Pancreas (tissue), 10 donors: ENCODE results near the gene DCTPP1. TPM values are rescaled to one million over a fixed set of nuclear protein-coding genes. Genes with fewer than 3 reads are reported as not detected.

Source experiments
- ATAC-seq, 4 donors: fragments of 200-7000 bp; cut with Tn5 transposase; one replicate each; pipeline versions ENCODE4 v1.8.0 to v1.9.1; 2020; ENCODE audit warnings: mild to moderate bottlenecking in 4 of 4, moderate library complexity in 4 of 4
- DNase-seq, 6 donors: peaks; one replicate each; pipeline ENCODE4 v3.0.0-alpha.2; 2020
- FAIRE-seq: peaks from 2 replicates; lab custom pipeline; 2012; peaks lifted over from hg19 to GRCh38; lab: Jason Lieb, UNC
- H3K27ac ChIP-seq, 4 donors: fragments of 200-600 bp; sonication (generic); 1 replicate in 3 of 4; 2 replicates in 1 of 4; pipeline versions ENCODE4 v1.5.0 to v1.8.0; 2020
- H3K27me3 ChIP-seq, 4 donors: fragments of 200-600 bp; one replicate each; pipeline ENCODE4 v1.8.0; 2021
- H3K36me3 ChIP-seq, 3 donors: fragments of 200-600 bp; sonication (generic) in 1 of 3; one replicate each; pipeline versions ENCODE4 v1.5.0 to v1.8.0; 2020 to 2021
- H3K4me1 ChIP-seq, 3 donors: fragments of 200-600 bp; one replicate each; pipeline ENCODE4 v1.8.0; 2021
- H3K4me3 ChIP-seq, 4 donors: fragments of 200-600 bp; sonication (generic) in 2 of 4; one replicate each; pipeline versions ENCODE4 v1.5.0 to v1.8.0; 2020 to 2021
- H3K9me3 ChIP-seq, 4 donors: fragments of 200-600 bp; one replicate each; pipeline ENCODE4 v1.8.0; 2021
- CTCF ChIP-seq, 4 donors: fragments of 200-600 bp; sonication (generic) in 3 of 4; IDR thresholded peaks; one replicate each; pipeline versions ENCODE4 v1.5.0 to v1.8.0; 2021; ENCODE audit warnings: antibody characterized with exemption in 4 of 4
- WGBS, 2 donors: extraction: QIAGEN DNeasy Blood & Tissue Kit; methylation state at CpG; one replicate each; pipeline ENCODE4 v1.1.7; 2013; 5-methylcytosine and 5-hydroxymethylcytosine counted together
- intact Hi-C, 3 donors: fragments of 100-400 bp; cut with DNase I; formaldehyde crosslinking; loops; one replicate each; pipeline versions ENCODE4 v1.11.1 to v1.14.2; 2022
- polyA plus RNA-seq, 2 donors: library from polyadenylated mRNA; stranded (reverse); fragments of 200-250 nt; gene quantifications; one replicate each; pipeline ENCODE4 v1.2.3, GENCODE V29; 2013
- total RNA-seq, 6 donors: library from RNA; stranded (reverse); fragmentation: NEBNext Ultra II Directional in 4 of 6; extraction: Animal tissue kit (Norgen Biotek cat#: 25700) in 4 of 6; gene quantifications; one replicate each; pipeline versions ENCODE4 v1.2.1 to v1.2.4, GENCODE V29; 2021 to 2023
- donor health status: healthy with polysubstance abuse.
- donor health status: DM: no; HTN: no; CAD: no; lungs with moderate emphysema.
- donor health status: DM: no; HTN: no; CAD: no.
- donor health status: control.
- donor health status: control.
- donor health status: Bipolar disorder and iron deficiency.
- donor health status: DM: yes; HTN: yes; CAD: no.
- donor health status: DM: no; HTN: no; CAD: no.
- donor health status: DM: no; HTN: no; CAD: no.
- donor health status: DM: yes; HTN: yes; CAD: no.

DCTPP1 gene
- total and polyA plus RNA-seq, 8 donors: 12.2 to 20.7 (median 16.3) TPM

GRCh38 chr16:30376461-30376902 lies 53.3 kb downstream of the DCTPP1 start:
- DNase-seq: peak in 2 of 6 donors; percentile 22 to 28
- no peak for TF ChIP-seq CTCF (IDR thresholded peaks at IDR 0.05)
- Histone ChIP-seq H3K27ac (no peak overlapping the region), H3K4me1 (peaks cover 0 to 9% (median 7%) of the 10 kb centered on the region in 3 donors), H3K9me3 (no peaks in the 10 kb centered on the region), H3K4me3 (no peak overlapping the region), H3K36me3 (no peaks in the 10 kb centered on the region), H3K27me3 (no peaks in the 10 kb centered on the region)
- WGBS, 2 donors: 91% methylated on average over 8 of the region's 8 CpGs
- intact Hi-C loops: no loop called here
- no peak for FAIRE-seq
- no peak for ATAC-seq

GRCh38 chr16:30375864-30376263 lies 54.0 kb downstream of the DCTPP1 start:
- no peaks in the 10 kb centered on the region for H3K27me3 ChIP-seq
- no peak overlapping the region for H3K4me3 ChIP-seq
- no peak overlapping the region for H3K27ac ChIP-seq
- DNase-seq (peak in 2 of 6 donors; percentile 23 to 37), FAIRE-seq (no peak), ATAC-seq (no peak)
- no peaks in the 10 kb centered on the region for H3K36me3 ChIP-seq
- WGBS, 2 donors: 89% methylated on average over 8 of the region's 8 CpGs
- H3K4me1 ChIP-seq: peaks cover 0 to 9% (median 7%) of the 10 kb centered on the region in 3 donors
- no peaks in the 10 kb centered on the region for H3K9me3 ChIP-seq
- intact Hi-C loops: no loop called here
- no peak for TF ChIP-seq CTCF (IDR thresholded peaks at IDR 0.05)

GRCh38 chr16:30374538-30374937 lies 55.3 kb downstream of the DCTPP1 start, which contains the start of gene MYL11:
Gene MYL11 (plus strand): TSS chr16:30374802. CDS start chr16:30374858, 56 bp downstream.
- WGBS, 2 donors: 92 to 95% methylated on average over 6 of the region's 6 CpGs
- H3K4me3 ChIP-seq: no peak within 1 kb of the TSS
- peak within 1 kb of the TSS; percentile 35 to 75 (median 66) for H3K27ac ChIP-seq

More at GRCh38 chr16:30374538-30374937, 55.3 kb downstream of the DCTPP1 start, which contains the start of gene MYL11:
- no peak for TF ChIP-seq CTCF (IDR thresholded peaks at IDR 0.05)
- peaks cover 0 to 9% (median 7%) of the 10 kb centered on the region in 3 donors for H3K4me1 ChIP-seq
- intact Hi-C loops: no loop called here
- no peaks in the 10 kb centered on the region for H3K27me3 ChIP-seq
- no peaks in the 10 kb centered on the region for H3K9me3 ChIP-seq
- peak in 1 of 6 donors; percentile 20 for DNase-seq
- FAIRE-seq: no peak
- H3K36me3 ChIP-seq: no peaks in the 10 kb centered on the region
- no peak for ATAC-seq

Other genes starting within 250 kb of the DCTPP1 start
- 10 to 100 TPM in 3 of 6 donors, 1 to 10 TPM in 3; 2.1 to 26.4 (median 9.7) TPM for gene CORO1A, start 246.4 kb downstream of the DCTPP1 start, total RNA-seq
- 10 to 100 TPM; 12.2 to 14.9 TPM for gene CORO1A, start 246.4 kb downstream of the DCTPP1 start, polyA plus RNA-seq
- 10 to 100 TPM; 17.3 to 39.1 (median 30.6) TPM for gene BOLA2B, start 236.4 kb downstream of the DCTPP1 start, total RNA-seq
- 100 to 1,000 TPM in 1 of 2 donors, 10 to 100 TPM in 1; 77.2 to 138 TPM for gene BOLA2B, start 236.4 kb downstream of the DCTPP1 start, polyA plus RNA-seq
- 10 to 100 TPM in 4 of 6 donors, 1 to 10 TPM in 2; 9.0 to 25.0 (median 14.0) TPM for gene SLX1A, start 236.2 kb downstream of the DCTPP1 start, total RNA-seq
- 10 to 100 TPM; 61.8 to 63.8 TPM for gene SLX1A, start 236.2 kb downstream of the DCTPP1 start, polyA plus RNA-seq
- 10 to 100 TPM in 1 of 6 donors, 1 to 10 TPM in 5; 1.0 to 14.7 (median 4.8) TPM for gene SULT1A3, start 230.8 kb downstream of the DCTPP1 start, total RNA-seq
- gene SULT1A3, start 230.8 kb downstream of the DCTPP1 start, polyA plus RNA-seq: 100 to 1,000 TPM in 1 of 2 donors, 10 to 100 TPM in 1; 64.5 to 106 TPM
- 10 to 100 TPM in 1 of 6 donors, 1 to 10 TPM in 4, under 1 TPM in 1; 0.70 to 14.4 (median 5.3) TPM for gene NPIPB13, start 181.6 kb downstream of the DCTPP1 start, total RNA-seq
- gene NPIPB13, start 181.6 kb downstream of the DCTPP1 start, polyA plus RNA-seq: 1 to 10 TPM; 6.9 to 10.0 TPM
- 10 to 100 TPM; 24.8 to 36.5 (median 29.6) TPM for gene CD2BP2, start 74.7 kb downstream of the DCTPP1 start, total RNA-seq
- gene CD2BP2, start 74.7 kb downstream of the DCTPP1 start, polyA plus RNA-seq: 10 to 100 TPM; 29.2 to 34.5 TPM
- gene TBC1D10B, start 59.5 kb downstream of the DCTPP1 start, total RNA-seq: 10 to 100 TPM; 14.5 to 23.3 (median 15.2) TPM
- 10 to 100 TPM; 26.9 to 28.2 TPM for gene TBC1D10B, start 59.5 kb downstream of the DCTPP1 start, polyA plus RNA-seq
- under 1 TPM in 3 of 6 donors, not detected in 3; 0.24 to 0.84 (median 0.38) TPM for gene MYL11, start 55.2 kb downstream of the DCTPP1 start, total RNA-seq
- gene MYL11, start 55.2 kb downstream of the DCTPP1 start, polyA plus RNA-seq: under 1 TPM; 0.30 to 0.31 TPM
- gene SEPTIN1, start 47.5 kb downstream of the DCTPP1 start, total RNA-seq: 1 to 10 TPM in 5 of 6 donors, under 1 TPM in 1; 0.63 to 1.8 (median 1.2) TPM
- 1 to 10 TPM; 2.1 to 3.3 TPM for gene SEPTIN1, start 47.5 kb downstream of the DCTPP1 start, polyA plus RNA-seq
- 1 to 10 TPM; 4.0 to 6.5 (median 4.6) TPM for gene ZNF48, start 34.6 kb downstream of the DCTPP1 start, total RNA-seq
- 1 to 10 TPM; 3.1 to 5.0 TPM for gene ZNF48, start 34.6 kb downstream of the DCTPP1 start, polyA plus RNA-seq
- gene ZNF771, start 22.4 kb downstream of the DCTPP1 start, total RNA-seq: 1 to 10 TPM; 1.5 to 5.0 (median 3.1) TPM
- 1 to 10 TPM; 3.0 to 3.8 TPM for gene ZNF771, start 22.4 kb downstream of the DCTPP1 start, polyA plus RNA-seq
- 10 to 100 TPM; 17.5 to 35.4 (median 25.4) TPM for gene SEPHS2, start 15.8 kb upstream of the DCTPP1 start, total RNA-seq
- 10 to 100 TPM; 14.8 to 30.3 TPM for gene SEPHS2, start 15.8 kb upstream of the DCTPP1 start, polyA plus RNA-seq
- gene ITGAL, start 42.7 kb upstream of the DCTPP1 start, total RNA-seq: 1 to 10 TPM; 1.1 to 9.1 (median 3.1) TPM
- gene ITGAL, start 42.7 kb upstream of the DCTPP1 start, polyA plus RNA-seq: 1 to 10 TPM in 1 of 2 donors, under 1 TPM in 1; 0.54 to 1.0 TPM
- 10 to 100 TPM; 11.7 to 21.3 (median 13.5) TPM for gene ZNF768, start 96.5 kb upstream of the DCTPP1 start, total RNA-seq
- 10 to 100 TPM; 26.7 to 31.4 TPM for gene ZNF768, start 96.5 kb upstream of the DCTPP1 start, polyA plus RNA-seq
- gene ZNF747, start 104.8 kb upstream of the DCTPP1 start, total RNA-seq: 1 to 10 TPM; 2.7 to 6.0 (median 4.5) TPM
- 1 to 10 TPM; 5.5 to 6.9 TPM for gene ZNF747, start 104.8 kb upstream of the DCTPP1 start, polyA plus RNA-seq
- 1 to 10 TPM; 3.1 to 5.6 (median 4.0) TPM for gene ZNF764, start 128.3 kb upstream of the DCTPP1 start, total RNA-seq
- gene ZNF764, start 128.3 kb upstream of the DCTPP1 start, polyA plus RNA-seq: 1 to 10 TPM; 4.8 to 5.4 TPM
- gene ZNF688, start 141.7 kb upstream of the DCTPP1 start, total RNA-seq: 10 to 100 TPM in 2 of 6 donors, 1 to 10 TPM in 4; 7.6 to 11.3 (median 9.6) TPM
- 10 to 100 TPM; 24.3 to 26.4 TPM for gene ZNF688, start 141.7 kb upstream of the DCTPP1 start, polyA plus RNA-seq
- gene ZNF785, start 155.7 kb upstream of the DCTPP1 start, total RNA-seq: 10 to 100 TPM in 1 of 6 donors, 1 to 10 TPM in 5; 7.1 to 12.1 (median 8.1) TPM
- 1 to 10 TPM; 6.3 to 8.4 TPM for gene ZNF785, start 155.7 kb upstream of the DCTPP1 start, polyA plus RNA-seq
- 1 to 10 TPM; 4.2 to 6.1 (median 5.4) TPM for gene ZNF689, start 180.4 kb upstream of the DCTPP1 start, total RNA-seq
- gene ZNF689, start 180.4 kb upstream of the DCTPP1 start, polyA plus RNA-seq: 1 to 10 TPM; 2.9 to 4.4 TPM
- gene PRR14, start 220.9 kb upstream of the DCTPP1 start, total RNA-seq: 10 to 100 TPM; 23.5 to 44.8 (median 26.8) TPM
- gene PRR14, start 220.9 kb upstream of the DCTPP1 start, polyA plus RNA-seq: 100 to 1,000 TPM; 120 to 164 TPM
- 10 to 100 TPM; 16.1 to 40.4 (median 21.9) TPM for gene FBRS, start 228.4 kb upstream of the DCTPP1 start, total RNA-seq
- gene FBRS, start 228.4 kb upstream of the DCTPP1 start, polyA plus RNA-seq: 10 to 100 TPM; 47.0 to 60.0 TPM